Mononuclear cell (primary cell): ENCODE data around the gene PLEK. TPM values are rescaled to one million over a fixed set of nuclear protein-coding genes. Genes with fewer than 3 reads are reported as not detected.

ENCODE experiments used
- total RNA-seq: library from RNA; depleted of rRNA; stranded (reverse); fragments of >200 nt; gene quantifications from one replicate; pipeline ENCODE4 v1.2.3, GENCODE V29; 2012

Gene PLEK
- total RNA-seq, 1 donor: 474 TPM

Other genes starting within 250 kb of the PLEK start
- 16.5 TPM for gene PNO1, start 207.4 kb upstream of the PLEK start, total RNA-seq
- 62.1 TPM for gene PPP3R1, start 112.8 kb upstream of the PLEK start, total RNA-seq
- gene CNRIP1, start 45.3 kb upstream of the PLEK start, total RNA-seq: not detected
- 0.52 TPM for gene FBXO48, start 102.0 kb downstream of the PLEK start, total RNA-seq
- gene APLF, start 102.3 kb downstream of the PLEK start, total RNA-seq: 11.2 TPM